ACC112 (cell line): ENCODE results near the gene ATG10.
A peak's percentile ranks its signal among the peaks of the same experiment; 100 is the strongest.
"Not testable (repeated sequence)": the region's sequence is repeated elsewhere in the genome, so short reads cannot be mapped to it uniquely, and the experiment has no call there.

Experiments
- H2AFZ ChIP-seq: fragments of 200-600 bp; sonication (generic); one replicate; pipeline ENCODE4 v1.6.0; 2017; ENCODE audit warnings: antibody characterized with exemption, low read length; ENCODE audit not compliant: unreplicated experiment
- H3K27ac ChIP-seq: fragments of 200-600 bp; sonication (generic); 2 replicates; pipeline ENCODE4 v1.5.1; 2014; ENCODE audit warnings: low read depth, mild to moderate bottlenecking, antibody characterized with exemption, low read length, moderate library complexity
- H3K27me3 ChIP-seq: fragments of 200-600 bp; sonication (generic); 2 replicates; pipeline ENCODE4 v1.6.1; 2014; ENCODE audit warnings: mild to moderate bottlenecking, antibody characterized with exemption, low read length, moderate library complexity, mixed read lengths; ENCODE audit not compliant: insufficient read depth
- H3K36me3 ChIP-seq: fragments of 200-600 bp; sonication (generic); 2 replicates; pipeline ENCODE4 v1.6.1; 2016; ENCODE audit warnings: mild to moderate bottlenecking, antibody characterized with exemption, low read length, moderate library complexity, mixed read lengths; ENCODE audit not compliant: insufficient read depth
- H3K4me1 ChIP-seq: fragments of 200-600 bp; sonication (generic); one replicate; pipeline ENCODE4 v1.6.1; 2016; ENCODE audit warnings: low read length, mixed read lengths; ENCODE audit not compliant: insufficient read depth, unreplicated experiment, control insufficient read depth
- H3K4me3 ChIP-seq: fragments of 200-600 bp; sonication (generic); 2 replicates; pipeline ENCODE4 v1.5.1; 2014; ENCODE audit warnings: mild to moderate bottlenecking, low read depth, low read length
- H3K79me2 ChIP-seq: fragments of 200-600 bp; sonication (generic); one replicate; pipeline ENCODE4 v1.6.0; 2016; ENCODE audit warnings: low read length; ENCODE audit not compliant: control insufficient read depth, unreplicated experiment, insufficient read depth

Gene ATG10

GRCh38 chr5:82050955-82051354, 79.1 kb downstream of the ATG10 start:
- Histone ChIP-seq H3K4me3 (no peak overlapping the region), H3K27me3 (no peaks in the 10 kb centered on the region), H2AFZ (no peak overlapping the region), H3K27ac (no peak overlapping the region), H3K79me2 (no peaks in the 10 kb centered on the region), H3K36me3 (0 out of 2 replicates have a peak, but pooled peaks cover 4% of the 10 kb centered on the region), H3K4me1 (peaks cover 4% of the 10 kb centered on the region)

DNA sequence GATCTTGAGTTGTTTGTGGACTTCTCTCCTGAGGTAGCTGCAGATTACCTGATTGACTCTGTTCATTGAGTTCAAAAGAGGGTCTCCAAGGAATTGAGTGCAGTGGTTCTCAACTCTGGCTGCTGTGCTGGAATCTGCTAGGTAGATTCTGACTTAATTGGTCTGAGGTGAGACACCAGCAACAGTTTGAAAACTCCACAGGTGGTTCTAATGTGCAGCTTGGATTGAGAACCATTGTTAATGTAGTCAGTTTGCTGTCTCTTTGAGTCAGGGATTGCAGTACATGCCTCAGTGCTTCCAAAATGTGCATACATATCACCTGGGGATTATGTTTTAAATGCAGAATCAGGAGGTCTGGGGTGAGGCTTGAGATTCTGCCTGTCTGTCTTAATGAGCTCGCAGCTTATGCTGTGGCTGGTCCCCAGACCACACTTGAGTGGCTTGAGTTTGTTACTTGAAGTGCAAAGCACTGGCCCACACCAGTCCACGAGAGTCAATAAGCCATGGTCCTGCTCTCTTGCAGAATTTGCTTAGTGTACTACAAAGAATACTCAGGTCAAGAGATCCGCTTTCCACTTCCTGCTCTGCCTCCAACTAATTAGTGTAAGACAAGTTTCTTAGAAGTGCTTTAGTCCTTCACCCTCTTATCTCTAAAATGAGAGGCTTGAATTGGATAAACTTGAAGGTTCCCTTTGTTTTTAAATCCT, 82.3 kb downstream of the ATG10 start:
- Histone ChIP-seq H2AFZ (no peak overlapping the region), H3K36me3 (no peaks in the 10 kb centered on the region), H3K4me3 (no peak overlapping the region), H3K27ac (no peak overlapping the region), H3K27me3 (no peaks in the 10 kb centered on the region), H3K79me2 (no peaks in the 10 kb centered on the region), H3K4me1 (no peaks in the 10 kb centered on the region)

GRCh38 chr5:82057051-82057450, 85.2 kb downstream of the ATG10 start:
- Histone ChIP-seq H3K27me3 (no peaks in the 10 kb centered on the region), H3K4me1 (no peaks in the 10 kb centered on the region), H3K79me2 (no peaks in the 10 kb centered on the region), H3K4me3 (no peak overlapping the region), H2AFZ (no peak overlapping the region), H3K27ac (no peak overlapping the region), H3K36me3 (no peaks in the 10 kb centered on the region)

DNA sequence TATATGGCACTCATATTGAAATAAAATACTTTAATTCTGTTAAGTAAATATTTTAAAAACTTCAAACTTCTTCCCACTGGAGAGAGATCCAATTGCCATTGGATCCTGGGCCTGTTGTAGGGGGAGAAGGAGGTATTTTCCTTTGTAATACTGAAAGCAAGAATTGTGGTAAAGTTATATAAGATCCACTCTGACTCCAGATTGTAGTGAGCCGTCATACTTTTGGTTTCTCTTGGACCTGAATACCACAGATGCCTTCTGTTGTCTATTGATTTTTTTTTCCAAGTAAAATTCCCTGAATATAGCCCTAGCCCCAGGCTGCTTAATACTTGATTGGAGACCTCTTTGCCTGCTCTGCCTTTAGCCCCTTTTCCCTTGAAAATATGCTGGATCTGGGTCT, 86.9 kb downstream of the ATG10 start:
- no peak overlapping the region for H2AFZ ChIP-seq

GRCh38 chr5:82066791-82067190, 95.0 kb downstream of the ATG10 start:
- H3K4me3 ChIP-seq = no peak overlapping the region
- peaks cover 3% of the 10 kb centered on the region for H3K4me1 ChIP-seq
- H3K27ac ChIP-seq = no peak overlapping the region
- no peaks in the 10 kb centered on the region for H3K36me3 ChIP-seq
- no peaks in the 10 kb centered on the region for H3K79me2 ChIP-seq
- H3K27me3 ChIP-seq = no peaks in the 10 kb centered on the region
- H2AFZ ChIP-seq = no peak overlapping the region

More for the DNA sequence above, 86.9 kb downstream of the ATG10 start:
- no peaks in the 10 kb centered on the region for H3K27me3 ChIP-seq
- no peaks in the 10 kb centered on the region for H3K79me2 ChIP-seq
- no peaks in the 10 kb centered on the region for H3K36me3 ChIP-seq
- H3K4me1 ChIP-seq = no peaks in the 10 kb centered on the region
- no peak overlapping the region for H3K27ac ChIP-seq
- H3K4me3 ChIP-seq = peak overlapping the region; percentile 26; the same call in 1 of the 2 replicates

DNA sequence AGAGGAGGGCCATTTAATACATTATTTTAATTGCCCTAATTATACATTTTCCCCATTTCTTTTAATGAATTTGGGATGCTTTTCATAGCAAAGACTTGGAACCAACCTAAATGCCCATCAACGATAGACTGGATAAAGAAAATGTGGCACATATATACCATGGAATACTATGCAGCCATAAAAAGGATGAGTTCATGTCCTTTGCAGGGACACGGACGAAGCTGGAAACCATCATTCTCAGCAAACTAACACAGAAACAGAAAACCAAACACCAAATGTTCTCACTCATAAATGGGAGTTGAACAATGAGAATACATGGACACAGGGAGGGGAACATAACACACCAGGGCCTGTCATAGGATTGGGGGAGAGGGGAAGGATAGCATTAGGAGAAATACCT, 96.2 kb downstream of the ATG10 start:
- not testable (repeated sequence) for H3K36me3 ChIP-seq, H3K4me1 ChIP-seq, H3K79me2 ChIP-seq, H2AFZ ChIP-seq, H3K4me3 ChIP-seq, H3K27ac ChIP-seq, H3K27me3 ChIP-seq

DNA sequence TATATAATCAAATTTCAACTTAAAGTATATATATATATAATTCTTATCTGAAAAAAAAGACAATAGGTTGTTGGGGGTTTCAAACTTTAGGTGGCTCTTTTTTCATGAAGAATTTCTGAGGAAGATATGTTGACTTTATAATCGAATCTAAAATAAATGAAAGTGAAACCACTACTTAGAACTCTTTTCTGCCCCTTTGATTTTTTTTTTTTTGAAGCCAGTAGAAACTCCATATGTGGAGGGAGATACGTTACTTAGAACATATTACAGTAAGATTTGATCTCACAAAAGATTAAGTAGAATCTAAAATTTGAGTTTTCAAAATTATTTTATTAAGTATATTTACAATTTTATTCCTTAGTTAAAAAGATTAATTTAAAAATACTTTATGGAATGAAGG, 96.9 kb downstream of the ATG10 start:
- H3K4me3 ChIP-seq = 0 out of 2 replicates have a peak overlapping the region, but pooled peaks have one; percentile 41
- H3K27me3 ChIP-seq = no peaks in the 10 kb centered on the region
- H3K36me3 ChIP-seq = no peaks in the 10 kb centered on the region
- H2AFZ ChIP-seq = peak overlapping the region; percentile 80
- peaks cover 8% of the 10 kb centered on the region for H3K4me1 ChIP-seq
- no peak overlapping the region for H3K27ac ChIP-seq
- H3K79me2 ChIP-seq = no peaks in the 10 kb centered on the region

DNA sequence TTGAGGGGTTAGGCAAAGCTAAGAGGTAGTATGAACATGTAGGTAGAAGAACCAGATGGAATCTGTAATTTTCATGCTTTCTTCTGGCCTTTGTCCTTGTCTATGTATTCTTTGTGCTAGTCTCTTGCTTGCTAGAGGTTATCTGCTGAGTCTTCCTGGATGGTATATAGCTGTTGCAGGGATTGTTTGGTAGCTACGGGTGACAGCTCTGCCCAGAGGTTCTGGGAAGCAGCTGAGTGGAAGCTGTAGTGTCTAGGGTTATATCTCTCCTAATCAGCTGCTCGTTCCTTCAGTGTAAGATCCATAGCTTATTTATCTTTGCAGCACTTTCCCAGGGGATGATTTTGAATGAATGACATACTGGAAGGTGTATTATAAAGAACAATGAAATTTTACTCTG, 100.3 kb downstream of the ATG10 start:
- Histone ChIP-seq H2AFZ (no peak overlapping the region), H3K27ac (no peak overlapping the region), H3K27me3 (no peaks in the 10 kb centered on the region), H3K4me3 (no peak overlapping the region), H3K36me3 (no peaks in the 10 kb centered on the region), H3K4me1 (peaks cover 8% of the 10 kb centered on the region), H3K79me2 (no peaks in the 10 kb centered on the region)

DNA sequence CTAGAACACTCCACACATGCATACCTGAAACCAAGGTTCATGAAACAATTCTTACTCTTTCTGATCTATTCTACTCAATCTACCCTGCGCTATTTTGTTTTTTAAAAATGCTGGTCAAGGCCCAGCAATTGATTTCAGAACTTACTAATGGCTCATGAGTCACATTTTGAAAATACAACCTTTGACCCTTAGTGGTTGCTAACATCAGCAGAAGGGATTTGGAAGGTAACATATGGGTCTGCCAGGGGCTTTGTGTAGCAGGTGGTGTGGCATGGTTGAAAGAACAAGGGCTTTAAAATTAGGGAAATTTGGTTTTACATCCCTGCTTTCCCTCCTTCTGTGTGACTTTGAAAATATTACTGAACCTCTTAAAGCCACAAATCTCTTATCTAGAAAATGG, 101.4 kb downstream of the ATG10 start:
- Histone ChIP-seq H3K79me2 (no peaks in the 10 kb centered on the region), H3K4me1 (peaks cover 8% of the 10 kb centered on the region), H3K36me3 (no peaks in the 10 kb centered on the region)

DNA sequence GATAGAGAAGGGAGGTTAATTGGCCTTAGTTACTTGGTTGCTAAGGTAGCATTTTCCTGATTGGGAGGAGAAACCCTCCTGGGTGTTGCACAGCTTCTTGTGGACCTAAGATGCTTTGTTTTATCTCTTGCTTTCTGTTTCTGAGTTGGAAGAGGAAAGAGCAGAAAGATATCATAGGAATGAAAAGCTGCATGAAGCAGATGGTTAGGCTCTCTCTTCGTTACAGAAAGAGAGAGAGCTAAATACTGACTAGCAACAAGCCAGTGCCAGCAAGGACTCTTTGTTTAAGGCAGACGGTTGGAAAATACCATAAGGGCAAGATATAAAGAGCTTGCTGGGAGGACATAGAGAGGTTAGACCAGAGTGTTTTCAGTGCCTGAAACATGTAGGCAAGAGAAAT, 103.1 kb downstream of the ATG10 start:
- Histone ChIP-seq H3K36me3 (no peaks in the 10 kb centered on the region), H3K79me2 (no peaks in the 10 kb centered on the region), H3K4me1 (peaks cover 5% of the 10 kb centered on the region), H3K27me3 (no peaks in the 10 kb centered on the region), H2AFZ (no peak overlapping the region), H3K27ac (no peak overlapping the region), H3K4me3 (no peak overlapping the region)

More for the DNA sequence above, 101.4 kb downstream of the ATG10 start:
- Histone ChIP-seq H3K4me3 (no peak overlapping the region), H3K27me3 (no peaks in the 10 kb centered on the region), H3K27ac (no peak overlapping the region), H2AFZ (no peak overlapping the region)

GRCh38 chr5:82077496-82077895, 105.7 kb downstream of the ATG10 start:
- no peak overlapping the region for H2AFZ ChIP-seq
- H3K4me1 ChIP-seq = peaks cover 5% of the 10 kb centered on the region
- H3K27me3 ChIP-seq = no peaks in the 10 kb centered on the region
- H3K4me3 ChIP-seq = no peak overlapping the region
- no peaks in the 10 kb centered on the region for H3K36me3 ChIP-seq
- no peaks in the 10 kb centered on the region for H3K79me2 ChIP-seq
- no peak overlapping the region for H3K27ac ChIP-seq
